Astrocyte (in vitro differentiated cells and primary cell): ENCODE measurements around the gene TLL2.

Experiments used
- EZH2 ChIP-seq: IDR thresholded peaks from 2 replicates; pipeline ENCODE4 v1.6.1; 2012; ENCODE audit warnings: mild to moderate bottlenecking, low read length, inconsistent platforms; ENCODE audit not compliant: insufficient read depth
- TF ChIP-seq, protein P1 (sequence below): IDR thresholded peaks from 2 replicates; pipeline ENCODE4 v1.5.1; 2011; ENCODE audit warnings: low read depth, mild to moderate bottlenecking, inconsistent platforms, low read length, moderate library complexity; ENCODE audit not compliant: insufficient read depth

DNA sequence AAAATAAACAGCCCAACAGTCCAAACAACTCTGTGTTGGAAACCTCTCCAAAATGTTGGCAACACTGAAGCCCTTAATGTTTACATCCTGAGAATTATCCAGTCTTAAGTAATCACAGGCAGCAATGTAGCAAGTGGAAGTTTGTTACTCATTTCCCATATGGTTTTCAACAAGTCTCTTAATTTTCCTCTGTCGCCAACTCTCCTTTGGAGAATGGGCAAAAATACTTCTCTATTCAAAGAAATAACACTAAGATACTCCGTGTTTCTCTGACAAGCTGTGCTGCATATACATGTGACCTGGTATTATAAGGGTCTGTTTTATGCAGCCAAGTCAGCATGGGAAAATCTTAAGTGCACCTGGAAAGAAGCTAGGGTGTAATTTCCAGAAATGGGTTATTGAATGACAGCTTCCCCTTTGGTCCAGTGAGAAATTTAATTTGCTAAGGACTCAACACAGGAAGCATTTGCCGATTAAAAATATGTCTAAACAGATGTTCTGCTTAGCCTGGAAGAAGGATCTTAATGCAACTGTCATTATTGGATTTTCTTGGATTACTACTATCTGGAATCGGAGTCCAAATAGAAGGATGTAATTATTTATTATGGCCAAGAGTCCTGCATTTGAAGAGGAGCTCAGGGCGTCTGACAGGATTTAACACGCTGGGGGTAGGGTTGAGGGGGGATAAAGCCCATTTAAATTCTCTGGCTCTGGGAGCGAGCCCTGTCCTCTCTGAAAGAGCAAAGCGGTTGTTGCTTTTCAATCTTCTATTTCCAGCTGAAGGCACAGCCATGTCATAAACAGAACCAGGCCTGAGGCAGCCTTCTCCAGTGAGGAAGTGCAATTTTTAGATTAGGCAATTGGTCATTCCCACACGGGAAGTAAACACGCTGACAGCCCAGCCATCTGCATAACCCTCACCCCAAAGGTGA, 73.1 kb downstream of the TLL2 start:
- no peak for TF ChIP-seq EZH2
- TF ChIP-seq, protein P1, sequence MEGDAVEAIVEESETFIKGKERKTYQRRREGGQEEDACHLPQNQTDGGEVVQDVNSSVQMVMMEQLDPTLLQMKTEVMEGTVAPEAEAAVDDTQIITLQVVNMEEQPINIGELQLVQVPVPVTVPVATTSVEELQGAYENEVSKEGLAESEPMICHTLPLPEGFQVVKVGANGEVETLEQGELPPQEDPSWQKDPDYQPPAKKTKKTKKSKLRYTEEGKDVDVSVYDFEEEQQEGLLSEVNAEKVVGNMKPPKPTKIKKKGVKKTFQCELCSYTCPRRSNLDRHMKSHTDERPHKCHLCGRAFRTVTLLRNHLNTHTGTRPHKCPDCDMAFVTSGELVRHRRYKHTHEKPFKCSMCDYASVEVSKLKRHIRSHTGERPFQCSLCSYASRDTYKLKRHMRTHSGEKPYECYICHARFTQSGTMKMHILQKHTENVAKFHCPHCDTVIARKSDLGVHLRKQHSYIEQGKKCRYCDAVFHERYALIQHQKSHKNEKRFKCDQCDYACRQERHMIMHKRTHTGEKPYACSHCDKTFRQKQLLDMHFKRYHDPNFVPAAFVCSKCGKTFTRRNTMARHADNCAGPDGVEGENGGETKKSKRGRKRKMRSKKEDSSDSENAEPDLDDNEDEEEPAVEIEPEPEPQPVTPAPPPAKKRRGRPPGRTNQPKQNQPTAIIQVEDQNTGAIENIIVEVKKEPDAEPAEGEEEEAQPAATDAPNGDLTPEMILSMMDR: no peak
